Calu3 (cell line): ENCODE data around the gene DTX1. TPM values are rescaled to one million over a fixed set of nuclear protein-coding genes. Genes with fewer than 3 reads are reported as not detected.

Experiments used
- BruUV-seq: library from RNA; stranded (reverse); fragments of 400-500 nt; replicated peaks from 2 replicates; lab custom pipeline; 2021; lab: Mats Ljungman, UMichigan
- CTCF ChIA-PET: fragments of 300-600 bp; sonication (Branson Sonifier 250); formaldehyde crosslinking; loops from one replicate; lab custom pipeline; 2022; ENCODE audit warnings: antibody characterized with exemption; lab: Charles Lee
- DNase-seq: peaks from one replicate; pipeline ENCODE4 v3.0.0; 2022
- H3K27ac Mint-ChIP-seq: one replicate; pipeline ENCODE4 v1.8.0; 2022; ENCODE audit warnings: mixed read lengths; ENCODE audit not compliant: unreplicated experiment
- H3K27me3 Mint-ChIP-seq: one replicate; pipeline ENCODE4 v1.8.0; 2022; ENCODE audit warnings: mixed read lengths; ENCODE audit not compliant: unreplicated experiment
- H3K36me3 Mint-ChIP-seq: one replicate; pipeline ENCODE4 v1.8.0; 2022; ENCODE audit warnings: mild to moderate bottlenecking, moderate library complexity, mixed read lengths; ENCODE audit not compliant: insufficient read depth, unreplicated experiment
- H3K4me1 Mint-ChIP-seq: one replicate; pipeline ENCODE4 v1.8.0; 2022; ENCODE audit warnings: mild to moderate bottlenecking, low read depth, mixed read lengths; ENCODE audit not compliant: unreplicated experiment
- H3K4me3 Mint-ChIP-seq: one replicate; pipeline ENCODE4 v1.8.0; 2022; ENCODE audit warnings: mild to moderate bottlenecking, low read depth, moderate library complexity, mixed read lengths; ENCODE audit not compliant: unreplicated experiment
- H3K9me3 Mint-ChIP-seq: one replicate; pipeline ENCODE4 v1.8.0; 2022; ENCODE audit warnings: low read depth, mixed read lengths; ENCODE audit not compliant: unreplicated experiment
- intact Hi-C: fragments of 100-400 bp; cut with micrococcal nuclease; formaldehyde crosslinking; loops from one replicate; pipeline ENCODE4 v1.10.0; 2022; ENCODE audit not compliant: unreplicated experiment
- total RNA-seq: library from RNA; stranded (reverse); gene quantifications from 2 replicates; pipeline ENCODE4 v1.2.3, GENCODE V29; 2022
- TF ChIP-seq, protein P1 (sequence below): fragments of 200-600 bp; IDR thresholded peaks from one replicate; pipeline ENCODE4 v1.8.0; 2022; ENCODE audit warnings: antibody characterized with exemption; ENCODE audit not compliant: unreplicated experiment

The DTX1 gene
- total RNA-seq, 1 experiment from 2014 or later, result not detected

DNA sequence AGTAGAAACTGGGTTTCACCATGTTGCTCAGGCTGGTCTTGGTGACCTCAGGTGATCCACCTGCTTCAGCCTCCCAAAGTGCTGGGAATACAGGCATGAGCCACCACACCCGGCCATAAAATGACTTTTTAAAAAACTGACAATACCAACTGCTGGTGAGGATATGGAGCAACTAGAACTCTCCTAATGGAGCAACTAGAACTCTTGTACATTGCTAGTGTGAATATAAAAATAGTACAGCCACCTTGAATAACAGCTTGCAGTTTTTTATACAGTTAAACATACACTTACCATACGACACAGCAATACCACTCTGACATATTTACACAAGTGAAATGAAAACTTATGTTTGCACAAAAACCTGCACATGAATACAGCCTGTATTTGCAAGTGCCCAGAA, 90.5 kb downstream of the DTX1 start:
- Mint-ChIP-seq H3K4me3 (no peak overlapping the region), H3K9me3 (no peaks in the 10 kb centered on the region), H3K4me1 (peaks cover 44% of the 10 kb centered on the region), H3K27me3 (no peaks in the 10 kb centered on the region), H3K27ac (no peak overlapping the region), H3K36me3 (peaks cover 26% of the 10 kb centered on the region)
- no TSS peak for BruUV-seq
- CTCF ChIA-PET, result no interaction called here
- DNase-seq, result no peak
- TF ChIP-seq, protein P1, sequence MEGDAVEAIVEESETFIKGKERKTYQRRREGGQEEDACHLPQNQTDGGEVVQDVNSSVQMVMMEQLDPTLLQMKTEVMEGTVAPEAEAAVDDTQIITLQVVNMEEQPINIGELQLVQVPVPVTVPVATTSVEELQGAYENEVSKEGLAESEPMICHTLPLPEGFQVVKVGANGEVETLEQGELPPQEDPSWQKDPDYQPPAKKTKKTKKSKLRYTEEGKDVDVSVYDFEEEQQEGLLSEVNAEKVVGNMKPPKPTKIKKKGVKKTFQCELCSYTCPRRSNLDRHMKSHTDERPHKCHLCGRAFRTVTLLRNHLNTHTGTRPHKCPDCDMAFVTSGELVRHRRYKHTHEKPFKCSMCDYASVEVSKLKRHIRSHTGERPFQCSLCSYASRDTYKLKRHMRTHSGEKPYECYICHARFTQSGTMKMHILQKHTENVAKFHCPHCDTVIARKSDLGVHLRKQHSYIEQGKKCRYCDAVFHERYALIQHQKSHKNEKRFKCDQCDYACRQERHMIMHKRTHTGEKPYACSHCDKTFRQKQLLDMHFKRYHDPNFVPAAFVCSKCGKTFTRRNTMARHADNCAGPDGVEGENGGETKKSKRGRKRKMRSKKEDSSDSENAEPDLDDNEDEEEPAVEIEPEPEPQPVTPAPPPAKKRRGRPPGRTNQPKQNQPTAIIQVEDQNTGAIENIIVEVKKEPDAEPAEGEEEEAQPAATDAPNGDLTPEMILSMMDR, result no peak
- intact Hi-C loops, result no loop called here

Other genes with a start within 250 kb of the DTX1 start
- gene OAS1, start 149.8 kb upstream of the DTX1 start, total RNA-seq, result 170 and 429 TPM in 2 replicates
- 159 and 326 TPM in 2 replicates for gene OAS3, start 118.3 kb upstream of the DTX1 start, total RNA-seq
- gene OAS2, start 78.2 kb upstream of the DTX1 start, total RNA-seq, result 58.1 and 211 TPM in 2 replicates
- gene RASAL1, start 79.0 kb downstream of the DTX1 start, total RNA-seq, result 59.7 and 85.9 TPM in 2 replicates
- 2.3 and 3.2 TPM in 2 replicates for gene CFAP73, start 93.0 kb downstream of the DTX1 start, total RNA-seq
- gene DDX54, start 128.7 kb downstream of the DTX1 start, total RNA-seq, result 104 and 112 TPM in 2 replicates
- 27.4 and 28.4 TPM in 2 replicates for gene RITA1, start 129.0 kb downstream of the DTX1 start, total RNA-seq
- gene TPCN1, start 164.7 kb downstream of the DTX1 start, total RNA-seq, result 83.0 and 91.1 TPM in 2 replicates